ENCODE results near the gene TAF3.

DNA sequence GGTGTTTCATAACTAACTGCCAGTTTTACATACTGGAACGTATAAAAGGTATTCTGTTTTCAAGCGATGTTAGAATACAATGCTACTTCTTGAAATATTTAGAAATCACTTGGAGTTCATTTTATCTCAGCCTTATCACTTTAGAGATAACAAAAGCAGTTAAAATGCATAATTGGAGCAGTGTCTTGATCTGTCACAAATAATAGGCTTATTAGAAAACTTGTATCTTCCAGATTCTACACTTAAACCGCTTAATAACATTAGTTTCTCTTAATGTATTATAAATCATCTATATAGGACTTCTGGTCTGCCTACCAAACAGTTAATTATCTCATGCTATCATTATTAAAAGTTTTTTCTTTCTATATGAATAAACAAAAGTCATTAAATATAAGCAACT, 104.4 kb downstream of the TAF3 start:
- TF ChIP-seq EZH2 (IDR thresholded peaks at IDR 0.05; ENCODE audit: borderline replicate concordance), result no peak
- TF ChIP-seq, protein P1, sequence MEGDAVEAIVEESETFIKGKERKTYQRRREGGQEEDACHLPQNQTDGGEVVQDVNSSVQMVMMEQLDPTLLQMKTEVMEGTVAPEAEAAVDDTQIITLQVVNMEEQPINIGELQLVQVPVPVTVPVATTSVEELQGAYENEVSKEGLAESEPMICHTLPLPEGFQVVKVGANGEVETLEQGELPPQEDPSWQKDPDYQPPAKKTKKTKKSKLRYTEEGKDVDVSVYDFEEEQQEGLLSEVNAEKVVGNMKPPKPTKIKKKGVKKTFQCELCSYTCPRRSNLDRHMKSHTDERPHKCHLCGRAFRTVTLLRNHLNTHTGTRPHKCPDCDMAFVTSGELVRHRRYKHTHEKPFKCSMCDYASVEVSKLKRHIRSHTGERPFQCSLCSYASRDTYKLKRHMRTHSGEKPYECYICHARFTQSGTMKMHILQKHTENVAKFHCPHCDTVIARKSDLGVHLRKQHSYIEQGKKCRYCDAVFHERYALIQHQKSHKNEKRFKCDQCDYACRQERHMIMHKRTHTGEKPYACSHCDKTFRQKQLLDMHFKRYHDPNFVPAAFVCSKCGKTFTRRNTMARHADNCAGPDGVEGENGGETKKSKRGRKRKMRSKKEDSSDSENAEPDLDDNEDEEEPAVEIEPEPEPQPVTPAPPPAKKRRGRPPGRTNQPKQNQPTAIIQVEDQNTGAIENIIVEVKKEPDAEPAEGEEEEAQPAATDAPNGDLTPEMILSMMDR (IDR thresholded peaks at IDR 0.05; ENCODE audit: poor library complexity), result no peak
- no peak for TF ChIP-seq EZH2phosphoT487 (IDR thresholded peaks at IDR 0.05; ENCODE audit: low read depth, severe bottlenecking, unreplicated experiment)

All from hepatocyte (in vitro differentiated cells).